Small intestine (tissue), 7 donors: ENCODE measurements around the gene ARHGAP30. TPM values are rescaled to one million over a fixed set of nuclear protein-coding genes. Genes with fewer than 3 reads are reported as not detected.
A peak's percentile ranks its signal among the peaks of the same experiment; 100 is the strongest.
"Not testable (repeated sequence)": the region's sequence is repeated elsewhere in the genome, so short reads cannot be mapped to it uniquely, and the experiment has no call there.

Source experiments
- DNase-seq, 2 donors: peaks; one replicate each; pipeline versions ENCODE4 v3.0.0 to v3.0.0-alpha.2; 2013
- FAIRE-seq: peaks from 2 replicates; lab custom pipeline; 2012; peaks lifted over from hg19 to GRCh38; lab: Jason Lieb, UNC
- H3K27ac ChIP-seq, 3 donors: one replicate each; pipeline ENCODE4 v1.5.1; 2013; ENCODE audit warnings: low read length in 2 of 3, mild to moderate bottlenecking in 2 of 3, control low read depth in 1 of 3, inconsistent platforms in 1 of 3, low read depth in 1 of 3, moderate library complexity in 1 of 3
- H3K27me3 ChIP-seq, 3 donors: one replicate each; pipeline ENCODE4 v1.6.1; 2013; ENCODE audit warnings: low read length in 3 of 3, inconsistent platforms in 1 of 3; ENCODE audit not compliant: control insufficient read depth in 3 of 3, insufficient read depth in 3 of 3
- H3K36me3 ChIP-seq, 3 donors: one replicate each; pipeline ENCODE4 v1.6.1; 2013; ENCODE audit warnings: low read length in 3 of 3, inconsistent platforms in 1 of 3, low read depth in 1 of 3, mild to moderate bottlenecking in 1 of 3, moderate library complexity in 1 of 3; ENCODE audit not compliant: control insufficient read depth in 3 of 3, insufficient read depth in 2 of 3
- H3K4me1 ChIP-seq, 3 donors: one replicate each; pipeline ENCODE4 v1.6.1; 2013; ENCODE audit warnings: low read length in 2 of 3, inconsistent platforms in 1 of 3, low read depth in 1 of 3, mild to moderate bottlenecking in 1 of 3, moderate library complexity in 1 of 3; ENCODE audit not compliant: control insufficient read depth in 3 of 3, insufficient read depth in 2 of 3
- H3K4me3 ChIP-seq, 3 donors: one replicate each; pipeline ENCODE4 v1.5.1; 2013; ENCODE audit warnings: low read length in 3 of 3, control low read depth in 1 of 3, inconsistent platforms in 1 of 3, low read depth in 1 of 3, mild to moderate bottlenecking in 1 of 3, moderate library complexity in 1 of 3
- H3K9me3 ChIP-seq, 2 donors: one replicate each; pipeline ENCODE4 v1.6.1; 2013; ENCODE audit warnings: low read depth in 1 of 2, low read length in 1 of 2; ENCODE audit not compliant: control insufficient read depth in 2 of 2, insufficient read depth in 1 of 2
- WGBS, 3 donors: extraction: QIAGEN DNeasy Blood & Tissue Kit; methylation state at CpG; one replicate each; pipeline ENCODE4 v1.1.7; 2013; 5-methylcytosine and 5-hydroxymethylcytosine counted together
- polyA plus RNA-seq, 4 donors: library from polyadenylated mRNA; stranded (reverse) in 3 of 4; unstranded in 1 of 4; fragments of 200-250 nt in 3 of 4; fragments of 120-200 nt in 1 of 4; gene quantifications; one replicate each; pipeline versions ENCODE4 v1.2.1 to v1.2.3, GENCODE V29; 2013
- donor health status: healthy with polysubstance abuse.
- donor health status: control.
- donor health status: control.
- donor health status: Bipolar disorder and iron deficiency.
- donor health status: healthy.

Gene ARHGAP30
- polyA plus RNA-seq, 4 donors, result 2.2 to 5.8 (median 5.2) TPM

GRCh38 chr1:161016683-161017082, 53.0 kb downstream of the ARHGAP30 start:
- not testable (repeated sequence) for H3K4me3 ChIP-seq, H3K9me3 ChIP-seq, H3K36me3 ChIP-seq, H3K27me3 ChIP-seq, FAIRE-seq
- peak; percentile 70 to 90 for DNase-seq
- Histone ChIP-seq H3K27ac (peak overlapping the region; percentile 18 to 99 (median 47)), H3K4me1 (peaks cover 4 to 62% (median 17%) of the 10 kb centered on the region in 3 donors)
- 24 to 42% (median 34%) methylated on average over 1 of the region's 1 CpG for WGBS, 3 donors

GRCh38 chr1:161013488-161014230, 56.0 kb downstream of the ARHGAP30 start:
- Histone ChIP-seq H3K4me3 (peak overlapping the region in 2 of 3 donors; percentile 2 to 37), H3K27ac (peak overlapping the region; percentile 93 to 99 (median 95)), H3K4me1 (peaks cover 4 to 64% (median 17%) of the 10 kb centered on the region in 3 donors), H3K36me3 (peaks cover 0 to 23% (median 0%) of the 10 kb centered on the region in 3 donors), H3K9me3 (no peaks in the 10 kb centered on the region), H3K27me3 (no peaks in the 10 kb centered on the region)
- FAIRE-seq, result no peak
- WGBS, 3 donors, result 3 to 15% (median 3%) methylated on average over 15 of the region's 15 CpGs
- peak; percentile 99 to 100 for DNase-seq

- FAIRE-seq (no peak), DNase-seq (no peak)
- Histone ChIP-seq H3K27me3 (no peaks in the 10 kb centered on the region), H3K36me3 (peaks cover 0 to 26% (median 0%) of the 10 kb centered on the region in 3 donors), H3K9me3 (no peaks in the 10 kb centered on the region), H3K27ac (peak overlapping the region; percentile 93 to 99 (median 95)), H3K4me1 (peaks cover 4 to 59% (median 16%) of the 10 kb centered on the region in 3 donors), H3K4me3 (peak overlapping the region in 2 of 3 donors; percentile 2 to 37)
These were observed 56.6 kb downstream of the ARHGAP30 start for GRCh38 chr1:161013131-161013487.

- DNase-seq, result no peak
- H3K27ac ChIP-seq, result peak overlapping the region; percentile 27 to 99 (median 93)
- 67 to 91% (median 86%) methylated on average over 3 of the region's 3 CpGs for WGBS, 3 donors
- FAIRE-seq, result no peak
- H3K27me3 ChIP-seq, result no peaks in the 10 kb centered on the region
- no peak overlapping the region for H3K4me3 ChIP-seq
- no peaks in the 10 kb centered on the region for H3K9me3 ChIP-seq
- H3K4me1 ChIP-seq, result peaks cover 4 to 53% (median 11%) of the 10 kb centered on the region in 3 donors
- peaks cover 0 to 25% (median 0%) of the 10 kb centered on the region in 3 donors for H3K36me3 ChIP-seq
These were observed 57.3 kb downstream of the ARHGAP30 start for GRCh38 chr1:161012420-161012819.

- Histone ChIP-seq H3K27ac (no peak overlapping the region), H3K4me3 (no peak overlapping the region), H3K36me3 (peaks cover 0 to 35% (median 0%) of the 10 kb centered on the region in 3 donors), H3K9me3 (no peaks in the 10 kb centered on the region), H3K27me3 (no peaks in the 10 kb centered on the region), H3K4me1 (peaks cover 4 to 36% (median 11%) of the 10 kb centered on the region in 3 donors)
- FAIRE-seq (no peak), DNase-seq (no peak)
- WGBS, 3 donors, result 72 to 80% (median 75%) methylated on average over 7 of the region's 7 CpGs
These were observed 60.0 kb downstream of the ARHGAP30 start for GRCh38 chr1:161009602-161010211.

- 61 to 70% (median 62%) methylated on average over 4 of the region's 4 CpGs for WGBS, 3 donors
- FAIRE-seq (no peak), DNase-seq (no peak)
- Histone ChIP-seq H3K9me3 (no peaks in the 10 kb centered on the region), H3K27me3 (no peaks in the 10 kb centered on the region), H3K36me3 (peaks cover 0 to 37% (median 0%) of the 10 kb centered on the region in 3 donors), H3K4me1 (peaks cover 4 to 28% (median 11%) of the 10 kb centered on the region in 3 donors), H3K4me3 (no peak overlapping the region), H3K27ac (peak overlapping the region in 1 of 3 donors; percentile 32)
These were observed 60.7 kb downstream of the ARHGAP30 start for GRCh38 chr1:161008869-161009510.

- WGBS, 3 donors, result 95 to 100% (median 96%) methylated on average over 2 of the region's 2 CpGs
- FAIRE-seq (no peak), DNase-seq (no peak)
- no peaks in the 10 kb centered on the region for H3K27me3 ChIP-seq
- no peak overlapping the region for H3K27ac ChIP-seq
- H3K4me1 ChIP-seq, result peaks cover 0 to 15% (median 4%) of the 10 kb centered on the region in 3 donors
- no peak overlapping the region for H3K4me3 ChIP-seq
- H3K9me3 ChIP-seq, result no peaks in the 10 kb centered on the region
- H3K36me3 ChIP-seq, result peaks cover 0 to 38% (median 0%) of the 10 kb centered on the region in 3 donors
These were observed 62.3 kb downstream of the ARHGAP30 start for GRCh38 chr1:161007369-161007768.

GRCh38 chr1:161006563-161006962, 63.1 kb downstream of the ARHGAP30 start:
- Histone ChIP-seq H3K27ac (no peak overlapping the region), H3K9me3 (no peaks in the 10 kb centered on the region), H3K27me3 (no peaks in the 10 kb centered on the region), H3K4me3 (no peak overlapping the region), H3K36me3 (peaks cover 0 to 42% (median 0%) of the 10 kb centered on the region in 3 donors), H3K4me1 (peaks cover 0 to 13% (median 0%) of the 10 kb centered on the region in 3 donors)
- FAIRE-seq, result no peak
- 87 to 91% (median 88%) methylated on average over 8 of the region's 8 CpGs for WGBS, 3 donors
- DNase-seq, result no peak
